SK-N-SH (cell line): ENCODE data around the gene CR1L.
"Not testable (repeated sequence)": the region's sequence is repeated elsewhere in the genome, so short reads cannot be mapped to it uniquely, and the experiment has no call there.

Experiments used
- EP300 ChIP-seq, 2 experiments: IDR thresholded peaks; 2 replicates each; pipeline versions ENCODE4 v1.4.0 to v1.6.1; 2012; ENCODE audit warnings: borderline replicate concordance in 1 of 2, low read depth in 1 of 2, low read length in 1 of 2
- EZH2phosphoT487 ChIP-seq: fragments of 200-600 bp; sonication (generic); IDR thresholded peaks from 2 replicates; pipeline ENCODE4 v1.6.1; 2017; ENCODE audit warnings: low read depth, mixed run types, mild to moderate bottlenecking, antibody characterized with exemption, moderate library complexity, borderline replicate concordance
- FOSL2 ChIP-seq: IDR thresholded peaks from 2 replicates; pipeline ENCODE4 v1.4.0; 2012; ENCODE audit warnings: low read depth, mild to moderate bottlenecking, moderate library complexity, borderline replicate concordance
- POLR2AphosphoS5 ChIP-seq: IDR thresholded peaks from 2 replicates; pipeline ENCODE4 v1.6.1; 2012; ENCODE audit warnings: low read depth, low read length
- RAD21 ChIP-seq: IDR thresholded peaks from 2 replicates; pipeline ENCODE4 v1.6.1; 2012; ENCODE audit warnings: mild to moderate bottlenecking, low read length
- TF ChIP-seq, protein P1 (sequence below): fragments of 200-600 bp; sonication (generic); IDR thresholded peaks from 2 replicates; pipeline ENCODE4 v1.6.1; 2017; ENCODE audit warnings: antibody characterized with exemption, mild to moderate bottlenecking, moderate library complexity
- TF ChIP-seq, protein P2 (sequence below): IDR thresholded peaks from 2 replicates; pipeline ENCODE4; 2012
- TF ChIP-seq, protein P3 (sequence below): IDR thresholded peaks from 2 replicates; pipeline ENCODE4 v1.6.1; 2012; ENCODE audit warnings: mild to moderate bottlenecking, low read depth, low read length, moderate library complexity
- TF ChIP-seq, protein P4 (sequence below): IDR thresholded peaks from 2 replicates; pipeline ENCODE4 v1.4.0; 2012; ENCODE audit warnings: low read depth, borderline replicate concordance

DNA sequence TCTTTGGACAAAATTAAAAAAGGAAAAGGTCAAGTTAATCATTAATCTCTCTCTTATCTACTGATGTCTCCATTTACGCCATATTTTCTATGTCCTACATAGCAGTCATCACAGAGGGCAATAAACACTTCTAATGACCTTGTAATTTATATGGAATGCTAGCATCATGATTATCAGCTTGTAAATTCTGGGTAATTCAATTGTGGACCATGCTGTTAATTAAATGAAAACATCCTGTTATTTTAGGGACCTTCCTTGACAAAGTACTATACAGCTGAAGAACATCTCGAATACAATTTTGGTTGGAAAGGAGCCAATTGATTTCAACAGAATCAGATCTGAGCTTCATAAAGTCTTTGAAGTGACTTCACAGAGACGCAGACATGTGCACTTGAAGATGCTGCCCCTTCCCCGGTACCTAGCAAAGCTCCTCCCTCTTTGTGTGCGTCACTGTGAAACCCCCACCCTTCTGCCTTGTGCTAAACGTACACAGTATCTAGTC lies 93.3 kb downstream of the CR1L start:
- TF ChIP-seq POLR2AphosphoS5; FOSL2; EZH2phosphoT487; EP300 (IDR thresholded peaks at IDR 0.05; ENCODE audit: borderline replicate concordance in 1 of 2, low read depth in 1 of 2, low read length in 1 of 2); RAD21: not testable (repeated sequence)
- TF ChIP-seq, protein P1, sequence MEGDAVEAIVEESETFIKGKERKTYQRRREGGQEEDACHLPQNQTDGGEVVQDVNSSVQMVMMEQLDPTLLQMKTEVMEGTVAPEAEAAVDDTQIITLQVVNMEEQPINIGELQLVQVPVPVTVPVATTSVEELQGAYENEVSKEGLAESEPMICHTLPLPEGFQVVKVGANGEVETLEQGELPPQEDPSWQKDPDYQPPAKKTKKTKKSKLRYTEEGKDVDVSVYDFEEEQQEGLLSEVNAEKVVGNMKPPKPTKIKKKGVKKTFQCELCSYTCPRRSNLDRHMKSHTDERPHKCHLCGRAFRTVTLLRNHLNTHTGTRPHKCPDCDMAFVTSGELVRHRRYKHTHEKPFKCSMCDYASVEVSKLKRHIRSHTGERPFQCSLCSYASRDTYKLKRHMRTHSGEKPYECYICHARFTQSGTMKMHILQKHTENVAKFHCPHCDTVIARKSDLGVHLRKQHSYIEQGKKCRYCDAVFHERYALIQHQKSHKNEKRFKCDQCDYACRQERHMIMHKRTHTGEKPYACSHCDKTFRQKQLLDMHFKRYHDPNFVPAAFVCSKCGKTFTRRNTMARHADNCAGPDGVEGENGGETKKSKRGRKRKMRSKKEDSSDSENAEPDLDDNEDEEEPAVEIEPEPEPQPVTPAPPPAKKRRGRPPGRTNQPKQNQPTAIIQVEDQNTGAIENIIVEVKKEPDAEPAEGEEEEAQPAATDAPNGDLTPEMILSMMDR = not testable (repeated sequence)
- TF ChIP-seq, protein P2, sequence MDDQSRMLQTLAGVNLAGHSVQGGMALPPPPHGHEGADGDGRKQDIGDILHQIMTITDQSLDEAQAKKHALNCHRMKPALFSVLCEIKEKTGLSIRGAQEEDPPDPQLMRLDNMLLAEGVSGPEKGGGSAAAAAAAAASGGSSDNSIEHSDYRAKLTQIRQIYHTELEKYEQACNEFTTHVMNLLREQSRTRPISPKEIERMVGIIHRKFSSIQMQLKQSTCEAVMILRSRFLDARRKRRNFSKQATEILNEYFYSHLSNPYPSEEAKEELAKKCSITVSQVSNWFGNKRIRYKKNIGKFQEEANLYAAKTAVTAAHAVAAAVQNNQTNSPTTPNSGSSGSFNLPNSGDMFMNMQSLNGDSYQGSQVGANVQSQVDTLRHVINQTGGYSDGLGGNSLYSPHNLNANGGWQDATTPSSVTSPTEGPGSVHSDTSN = not testable (repeated sequence)
- TF ChIP-seq, protein P3, sequence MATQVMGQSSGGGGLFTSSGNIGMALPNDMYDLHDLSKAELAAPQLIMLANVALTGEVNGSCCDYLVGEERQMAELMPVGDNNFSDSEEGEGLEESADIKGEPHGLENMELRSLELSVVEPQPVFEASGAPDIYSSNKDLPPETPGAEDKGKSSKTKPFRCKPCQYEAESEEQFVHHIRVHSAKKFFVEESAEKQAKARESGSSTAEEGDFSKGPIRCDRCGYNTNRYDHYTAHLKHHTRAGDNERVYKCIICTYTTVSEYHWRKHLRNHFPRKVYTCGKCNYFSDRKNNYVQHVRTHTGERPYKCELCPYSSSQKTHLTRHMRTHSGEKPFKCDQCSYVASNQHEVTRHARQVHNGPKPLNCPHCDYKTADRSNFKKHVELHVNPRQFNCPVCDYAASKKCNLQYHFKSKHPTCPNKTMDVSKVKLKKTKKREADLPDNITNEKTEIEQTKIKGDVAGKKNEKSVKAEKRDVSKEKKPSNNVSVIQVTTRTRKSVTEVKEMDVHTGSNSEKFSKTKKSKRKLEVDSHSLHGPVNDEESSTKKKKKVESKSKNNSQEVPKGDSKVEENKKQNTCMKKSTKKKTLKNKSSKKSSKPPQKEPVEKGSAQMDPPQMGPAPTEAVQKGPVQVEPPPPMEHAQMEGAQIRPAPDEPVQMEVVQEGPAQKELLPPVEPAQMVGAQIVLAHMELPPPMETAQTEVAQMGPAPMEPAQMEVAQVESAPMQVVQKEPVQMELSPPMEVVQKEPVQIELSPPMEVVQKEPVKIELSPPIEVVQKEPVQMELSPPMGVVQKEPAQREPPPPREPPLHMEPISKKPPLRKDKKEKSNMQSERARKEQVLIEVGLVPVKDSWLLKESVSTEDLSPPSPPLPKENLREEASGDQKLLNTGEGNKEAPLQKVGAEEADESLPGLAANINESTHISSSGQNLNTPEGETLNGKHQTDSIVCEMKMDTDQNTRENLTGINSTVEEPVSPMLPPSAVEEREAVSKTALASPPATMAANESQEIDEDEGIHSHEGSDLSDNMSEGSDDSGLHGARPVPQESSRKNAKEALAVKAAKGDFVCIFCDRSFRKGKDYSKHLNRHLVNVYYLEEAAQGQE = not testable (repeated sequence)
- TF ChIP-seq, protein P4, sequence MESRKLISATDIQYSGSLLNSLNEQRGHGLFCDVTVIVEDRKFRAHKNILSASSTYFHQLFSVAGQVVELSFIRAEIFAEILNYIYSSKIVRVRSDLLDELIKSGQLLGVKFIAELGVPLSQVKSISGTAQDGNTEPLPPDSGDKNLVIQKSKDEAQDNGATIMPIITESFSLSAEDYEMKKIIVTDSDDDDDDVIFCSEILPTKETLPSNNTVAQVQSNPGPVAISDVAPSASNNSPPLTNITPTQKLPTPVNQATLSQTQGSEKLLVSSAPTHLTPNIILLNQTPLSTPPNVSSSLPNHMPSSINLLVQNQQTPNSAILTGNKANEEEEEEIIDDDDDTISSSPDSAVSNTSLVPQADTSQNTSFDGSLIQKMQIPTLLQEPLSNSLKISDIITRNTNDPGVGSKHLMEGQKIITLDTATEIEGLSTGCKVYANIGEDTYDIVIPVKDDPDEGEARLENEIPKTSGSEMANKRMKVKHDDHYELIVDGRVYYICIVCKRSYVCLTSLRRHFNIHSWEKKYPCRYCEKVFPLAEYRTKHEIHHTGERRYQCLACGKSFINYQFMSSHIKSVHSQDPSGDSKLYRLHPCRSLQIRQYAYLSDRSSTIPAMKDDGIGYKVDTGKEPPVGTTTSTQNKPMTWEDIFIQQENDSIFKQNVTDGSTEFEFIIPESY = not testable (repeated sequence)
